Activated naive CD8-positive, alpha-beta T cell treated with anti-CD3 and anti-CD28 coated beads, Interleukin-2, amount 50 U/mL, for 16 hours (primary cell): ENCODE results near the gene SESTD1.
"Not testable (repeated sequence)": the region's sequence is repeated elsewhere in the genome, so short reads cannot be mapped to it uniquely, and the experiment has no call there.

Source experiments
- DNase-seq: peaks from one replicate; pipeline ENCODE4 v3.0.0-alpha.2; 2020; ENCODE audit warnings: low read depth, low spot score

Gene SESTD1

GRCh38 chr2:179106676-179107428 is 157.8 kb downstream of the SESTD1 start:
- no peak for DNase-seq

DNA sequence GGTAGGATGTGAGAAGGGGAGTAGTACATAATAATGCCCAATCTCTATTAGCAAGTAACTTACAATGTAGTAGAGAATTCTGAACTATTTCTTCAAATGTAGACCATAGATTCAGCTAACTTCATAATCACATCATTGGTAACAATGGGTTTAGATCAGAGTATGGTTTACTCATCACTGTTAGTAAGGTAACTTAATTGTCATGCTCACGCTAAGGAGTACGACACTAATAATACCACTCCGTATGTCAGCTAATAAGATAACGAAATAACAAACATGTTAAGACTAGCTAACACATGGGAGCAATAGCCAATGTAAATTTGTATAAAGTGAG is 158.3 kb downstream of the SESTD1 start:
- DNase-seq = no peak

GRCh38 chr2:179104736-179105135 is 159.9 kb downstream of the SESTD1 start:
- DNase-seq = no peak

DNA sequence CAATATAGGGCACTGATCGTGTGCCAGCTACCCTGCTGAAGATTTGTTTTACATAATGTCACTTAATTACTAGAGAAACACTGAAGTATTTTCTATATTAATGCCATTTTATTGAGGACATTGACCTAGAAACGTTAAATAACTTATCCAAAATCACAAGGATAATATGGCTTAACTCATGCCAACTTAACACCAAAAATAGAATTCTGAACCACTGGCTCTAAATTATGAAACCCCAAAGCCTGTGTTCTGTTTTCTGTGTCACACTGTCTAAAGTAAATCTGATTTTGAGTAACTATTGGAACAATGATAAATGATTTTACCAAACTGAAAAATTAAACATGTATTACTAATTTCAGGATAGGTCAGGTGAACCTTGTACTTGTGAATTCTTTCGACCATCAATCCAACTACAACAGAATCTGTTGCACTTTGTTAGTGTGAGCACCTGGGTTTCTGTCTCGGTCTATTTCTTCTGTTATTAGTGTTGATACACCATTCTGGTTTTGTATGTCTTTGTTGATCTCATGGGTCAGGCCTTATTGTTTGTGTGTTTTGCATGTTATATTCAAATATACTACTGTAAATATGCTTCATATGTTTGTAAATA is 166.4 kb downstream of the SESTD1 start:
- no peak for DNase-seq

DNA sequence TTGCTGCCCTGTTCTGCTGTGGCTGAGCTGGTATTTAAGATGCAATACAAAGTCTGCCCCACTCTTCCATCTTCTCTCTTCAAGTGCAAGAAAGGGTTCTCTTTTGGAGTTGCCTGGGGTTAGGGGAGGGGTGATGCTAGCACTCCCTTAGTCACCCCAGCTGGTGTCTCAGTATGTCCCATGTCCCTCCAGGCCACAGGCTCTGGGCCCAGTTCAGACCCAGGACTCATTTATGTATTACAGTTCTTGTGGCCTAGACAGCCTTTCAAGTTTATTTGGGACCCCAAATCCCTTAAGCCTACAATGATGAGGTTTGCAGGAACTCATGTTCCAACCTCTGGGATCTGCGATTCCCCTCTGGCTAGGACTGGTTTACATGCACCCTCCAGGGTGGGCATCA is 167.5 kb downstream of the SESTD1 start:
- DNase-seq = no peak

DNA sequence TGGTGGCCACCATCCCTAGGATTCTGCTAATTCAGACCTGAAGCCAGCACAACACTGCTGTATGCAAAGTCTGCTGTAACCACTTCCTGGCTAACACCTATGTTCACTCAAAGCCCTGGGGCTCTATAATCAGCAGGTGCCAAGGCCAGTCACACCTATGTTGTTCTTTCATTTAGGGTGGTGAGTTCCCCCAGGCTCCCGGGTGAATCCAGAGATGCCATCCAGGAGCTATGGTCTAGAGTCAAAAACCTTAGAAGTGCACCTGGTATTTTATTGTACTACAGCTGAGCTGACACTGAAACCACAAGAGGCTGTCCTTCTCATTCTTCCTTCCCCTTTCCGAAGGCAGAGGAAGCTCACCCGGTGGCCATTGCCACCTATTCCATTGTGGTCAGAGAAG is 168.5 kb downstream of the SESTD1 start:
- DNase-seq = no peak

DNA sequence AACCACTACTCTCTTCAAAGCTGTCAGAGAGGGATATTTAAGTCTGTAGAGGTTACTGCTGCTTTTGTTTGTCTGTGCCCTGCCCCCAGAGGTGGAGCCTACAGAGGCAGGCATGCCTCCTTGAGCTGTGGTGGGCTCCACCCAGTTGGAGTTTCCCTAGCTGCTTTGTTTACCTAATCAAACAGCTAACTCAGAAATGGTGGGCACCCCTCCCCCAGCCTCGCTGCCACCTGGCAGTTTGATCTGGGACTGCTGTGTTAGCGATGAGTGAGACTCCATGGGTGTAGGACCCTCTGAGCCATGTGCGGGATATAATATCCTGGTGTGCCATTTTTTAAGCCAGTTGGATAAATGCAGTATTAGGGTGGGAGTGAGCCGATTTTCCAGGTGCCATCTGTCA is 171.7 kb downstream of the SESTD1 start:
- DNase-seq = not testable (repeated sequence)

GRCh38 chr2:179082697-179083096 is 181.9 kb downstream of the SESTD1 start:
- no peak for DNase-seq

DNA sequence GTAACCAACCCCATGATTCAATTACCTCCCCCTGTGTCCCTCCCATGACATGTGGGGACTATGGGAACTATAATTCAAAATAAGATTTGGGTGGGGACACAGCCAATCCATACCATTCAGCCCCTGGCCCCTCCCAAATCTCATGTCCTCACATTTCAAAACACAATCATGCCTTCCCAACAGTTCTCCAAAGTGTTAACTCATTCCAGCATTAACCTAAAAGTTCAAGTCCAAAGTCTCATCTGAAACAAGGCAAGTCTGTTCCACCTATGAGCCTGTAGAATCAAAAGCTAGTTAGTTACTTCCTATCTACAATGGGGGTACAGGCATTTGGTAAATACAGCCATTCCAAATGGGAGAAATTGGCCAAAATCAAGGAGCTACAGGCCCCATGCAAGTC is 182.7 kb downstream of the SESTD1 start:
- DNase-seq = no peak

GRCh38 chr2:179072527-179072926 is 192.1 kb downstream of the SESTD1 start:
- DNase-seq = no peak

DNA sequence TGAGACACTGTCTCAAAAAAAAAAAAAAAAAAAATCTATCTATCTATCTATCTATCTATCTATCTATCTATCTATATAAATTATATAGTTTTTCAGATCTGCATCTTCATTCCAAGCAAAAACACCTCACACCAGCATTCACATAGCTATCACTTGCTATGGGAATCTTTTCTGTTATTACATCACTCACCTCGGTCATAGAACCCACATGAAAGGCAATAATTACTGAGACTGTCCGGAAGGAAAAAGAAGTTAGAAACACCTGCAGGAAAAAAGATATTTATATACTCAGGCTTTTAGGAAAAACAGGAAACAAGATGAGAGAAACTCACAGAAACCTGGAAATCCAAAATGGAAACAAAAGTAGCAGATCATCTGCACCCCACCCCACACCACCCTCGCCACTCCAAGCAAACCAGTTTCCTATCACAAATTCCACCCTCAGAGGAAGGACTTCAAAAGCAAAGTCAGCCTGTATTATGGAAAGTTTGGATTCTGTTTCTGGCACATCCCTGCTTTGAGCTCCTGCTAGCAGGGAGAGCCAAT is 192.7 kb downstream of the SESTD1 start:
- DNase-seq = no peak

DNA sequence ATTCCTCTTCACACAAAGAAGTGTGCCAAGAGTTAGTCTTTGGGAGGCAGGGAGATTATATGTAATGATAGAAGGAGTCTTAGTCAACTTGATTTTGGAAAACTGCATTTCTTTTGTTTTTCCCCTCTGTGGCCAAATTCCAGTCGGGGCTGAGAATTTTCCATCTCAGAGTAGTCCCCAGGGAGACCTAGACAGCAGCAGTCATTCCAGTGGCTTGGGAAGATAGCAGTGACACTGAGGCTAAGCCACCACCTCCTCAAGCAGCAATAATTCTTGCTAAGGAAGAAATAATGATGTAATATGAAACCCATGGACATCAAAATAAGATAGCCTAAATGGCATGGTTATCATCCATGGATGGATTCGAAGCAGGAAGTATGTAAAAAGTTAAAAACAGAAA is 193.7 kb downstream of the SESTD1 start:
- DNase-seq = no peak

- DNase-seq = no peak
Measured at GRCh38 chr2:179069685-179070084, 194.9 kb downstream of the SESTD1 start.

DNA sequence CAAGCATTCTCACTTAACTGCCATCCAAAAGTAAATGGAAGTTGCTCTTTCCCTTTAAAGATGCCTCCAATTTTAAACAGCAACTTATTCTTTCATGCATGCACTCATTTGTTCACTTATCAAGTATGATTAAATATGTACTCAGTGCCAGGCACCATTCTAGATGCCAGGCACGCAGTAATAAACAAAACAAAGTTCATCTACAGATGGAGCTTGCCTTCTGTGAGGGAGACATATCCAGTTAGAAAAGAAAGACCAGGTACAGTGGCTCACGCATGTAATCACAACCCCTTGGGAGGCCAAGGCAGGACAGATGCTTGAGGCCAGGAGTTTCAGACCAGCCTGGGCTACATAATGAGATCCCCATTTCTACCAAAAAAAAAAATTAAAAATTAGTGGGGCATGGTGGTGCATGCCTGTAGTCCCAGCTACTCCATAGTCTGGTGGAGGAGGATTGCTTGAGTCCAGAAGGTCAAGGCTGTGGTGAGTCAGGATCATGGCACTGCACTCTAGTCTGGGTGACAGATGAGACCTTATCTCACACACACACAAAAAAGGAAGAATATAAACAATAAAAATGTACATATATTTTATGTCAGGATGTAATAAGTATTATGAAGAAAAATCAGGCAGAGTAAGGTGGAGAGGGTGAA is 195.5 kb downstream of the SESTD1 start:
- no peak for DNase-seq

DNA sequence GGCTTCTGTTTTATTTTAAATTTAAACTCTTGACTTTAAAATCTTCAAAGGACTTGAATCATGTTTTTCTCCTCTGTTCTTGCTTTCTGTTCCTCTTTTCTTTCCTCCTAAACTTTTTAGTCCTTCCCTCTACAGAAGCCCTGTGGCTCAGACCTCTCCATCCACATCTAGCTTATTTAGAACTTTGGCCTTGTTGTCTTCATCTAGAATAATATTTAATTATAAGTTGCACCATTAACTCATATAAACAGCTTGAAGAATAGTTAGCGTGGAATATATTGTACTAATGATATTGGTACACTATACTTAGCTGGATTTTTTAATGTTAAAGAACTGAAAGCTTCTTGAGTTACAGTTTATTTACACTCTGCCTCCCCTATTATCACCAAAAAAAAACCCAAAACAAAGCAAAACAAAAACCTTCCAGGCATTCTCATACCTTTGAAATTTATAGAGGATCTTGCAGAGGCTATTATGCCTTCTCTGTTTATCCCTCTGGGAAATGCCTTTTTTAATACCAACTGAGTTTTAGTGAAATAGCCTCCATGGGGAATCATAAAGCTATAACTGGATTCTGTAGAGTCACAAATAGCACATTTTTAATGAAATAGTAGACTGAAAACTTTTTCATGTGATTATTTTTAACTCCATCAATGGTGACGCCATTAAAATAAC is 205.5 kb downstream of the SESTD1 start:
- DNase-seq = no peak

GRCh38 chr2:179057737-179058136 is 206.9 kb downstream of the SESTD1 start:
- DNase-seq = no peak

GRCh38 chr2:179053568-179053967 is 211.1 kb downstream of the SESTD1 start:
- not testable (repeated sequence) for DNase-seq
